Stimulated activated CD4-positive, alpha-beta T cell treated with anti-CD3 and anti-CD28 coated beads, Interleukin-4, amount 100 ng/mL, for 48 hours (primary cell): Measurements from ENCODE around the gene LY6G6C.

Source experiments
- DNase-seq, 2 donors: peaks; one replicate each; pipeline ENCODE4 v3.0.0-alpha.2; 2020; ENCODE audit warnings: low read depth in 2 of 2

The LY6G6C gene

DNA sequence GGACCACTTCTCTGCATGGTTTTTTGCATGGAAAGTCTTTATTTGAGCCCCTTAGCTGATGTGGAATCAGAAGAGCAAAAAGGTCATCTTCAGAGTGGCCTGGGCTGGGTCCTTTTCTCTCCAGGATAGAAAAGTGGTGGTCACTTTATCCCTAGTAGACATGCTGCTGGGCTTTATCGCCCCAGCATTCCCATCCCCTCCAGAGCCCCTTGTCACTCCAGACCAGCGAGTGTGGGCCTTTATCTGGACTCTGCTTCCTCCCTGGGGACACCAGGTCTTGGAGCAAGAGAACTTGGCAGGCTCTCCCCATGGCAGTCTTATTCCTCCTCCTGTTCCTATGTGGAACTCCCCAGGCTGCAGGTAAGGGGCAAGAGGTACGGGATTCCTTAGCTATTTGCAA is 14.9 kb downstream of the LY6G6C start, which contains the start of gene LY6G6F:
LY6G6F (plus strand) TSS at position 268 of the 400 bp plus-strand sequence; CDS start at position 309, 41 bp downstream.
- no peak for DNase-seq

DNA sequence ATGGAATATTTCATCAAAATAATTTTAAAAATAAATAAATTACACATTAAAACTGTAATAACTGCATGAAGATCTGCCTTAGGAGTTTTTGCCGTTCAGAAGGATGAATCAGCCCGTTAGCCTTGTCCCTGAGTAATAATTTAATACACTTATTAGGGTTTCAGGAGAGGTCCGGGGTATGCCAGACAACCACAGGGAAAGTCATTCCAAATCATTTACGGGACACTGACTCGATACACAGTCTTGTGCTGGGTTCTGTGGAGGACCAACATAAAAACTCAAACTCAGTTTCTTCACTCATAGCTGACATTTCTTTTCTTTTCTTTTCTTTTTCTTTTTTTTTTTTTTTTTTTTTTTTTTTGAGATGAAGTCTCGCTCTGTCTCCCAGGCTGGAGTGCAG is 15.6 kb downstream of the LY6G6C start:
- no peak for DNase-seq

DNA sequence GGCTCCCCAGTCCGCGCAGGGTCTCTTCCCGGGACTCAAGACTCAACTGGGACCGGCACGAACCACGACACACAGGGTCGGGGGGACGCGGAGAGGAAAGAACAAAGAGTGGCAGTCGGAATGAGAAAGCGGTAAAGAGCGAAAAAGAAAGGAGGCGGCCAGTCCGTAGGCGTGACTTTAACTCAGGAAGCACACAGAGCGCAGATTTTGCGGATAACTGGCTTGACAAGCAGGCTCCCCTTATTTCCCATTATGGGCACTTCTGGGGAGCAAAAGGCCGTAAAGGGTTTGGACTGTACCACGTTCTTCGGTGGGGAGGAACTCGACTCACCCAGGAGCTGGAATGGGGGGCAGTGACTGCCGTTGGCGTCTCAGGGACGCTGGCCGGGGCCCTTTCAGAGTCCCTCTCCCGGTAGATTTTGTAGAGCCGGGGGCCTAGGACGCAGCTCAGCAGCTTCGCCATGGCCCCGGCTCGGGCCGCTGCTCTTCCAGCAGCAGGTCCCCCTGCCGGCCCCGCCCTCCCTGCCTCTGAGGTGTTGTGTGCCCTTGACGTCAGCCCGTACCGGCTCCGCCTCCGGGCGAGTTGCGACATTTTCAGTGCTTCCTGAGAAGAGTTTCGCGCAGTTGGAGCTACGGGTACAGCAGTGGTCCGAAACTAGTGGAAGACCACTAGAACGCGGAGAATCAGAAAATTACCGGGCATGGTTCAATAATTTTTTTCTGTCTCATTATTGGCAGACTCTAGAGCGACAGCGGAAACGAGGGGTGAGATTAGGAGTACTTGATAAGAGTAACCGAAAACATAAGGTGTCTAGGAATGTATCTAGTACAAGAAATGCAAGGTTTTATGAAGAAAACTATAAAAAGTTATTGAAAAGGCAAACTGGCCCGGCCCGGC is 18.5 kb downstream of the LY6G6C start, which contains the start of gene ABHD16A:
ABHD16A (minus strand) TSS at position 506 of the 898 bp plus-strand sequence; CDS start at position 463, 43 bp downstream.
- peak; percentile 94 to 96 for DNase-seq

DNA sequence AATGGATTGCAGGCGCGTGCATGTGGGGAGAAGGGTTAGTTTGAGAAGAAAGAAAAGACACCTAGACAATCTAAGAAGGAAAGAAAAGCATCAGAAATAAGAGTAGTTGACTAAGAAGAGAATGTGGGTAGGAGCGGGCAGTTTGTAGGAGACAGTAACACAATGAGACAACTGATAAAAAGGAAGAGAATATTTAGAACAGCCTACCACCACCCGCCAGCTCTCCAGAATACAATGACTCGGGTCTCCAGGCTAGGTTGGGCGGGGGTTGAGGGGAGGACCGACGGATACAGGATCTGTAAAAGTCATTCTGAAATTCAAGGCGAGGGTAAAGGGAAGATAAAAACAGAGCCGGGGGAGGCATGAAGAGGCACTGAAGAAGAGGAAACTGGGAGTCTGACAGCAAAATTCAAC is 19.1 kb downstream of the LY6G6C start:
- DNase-seq: peak in 1 of 2 donors; percentile 31

DNA sequence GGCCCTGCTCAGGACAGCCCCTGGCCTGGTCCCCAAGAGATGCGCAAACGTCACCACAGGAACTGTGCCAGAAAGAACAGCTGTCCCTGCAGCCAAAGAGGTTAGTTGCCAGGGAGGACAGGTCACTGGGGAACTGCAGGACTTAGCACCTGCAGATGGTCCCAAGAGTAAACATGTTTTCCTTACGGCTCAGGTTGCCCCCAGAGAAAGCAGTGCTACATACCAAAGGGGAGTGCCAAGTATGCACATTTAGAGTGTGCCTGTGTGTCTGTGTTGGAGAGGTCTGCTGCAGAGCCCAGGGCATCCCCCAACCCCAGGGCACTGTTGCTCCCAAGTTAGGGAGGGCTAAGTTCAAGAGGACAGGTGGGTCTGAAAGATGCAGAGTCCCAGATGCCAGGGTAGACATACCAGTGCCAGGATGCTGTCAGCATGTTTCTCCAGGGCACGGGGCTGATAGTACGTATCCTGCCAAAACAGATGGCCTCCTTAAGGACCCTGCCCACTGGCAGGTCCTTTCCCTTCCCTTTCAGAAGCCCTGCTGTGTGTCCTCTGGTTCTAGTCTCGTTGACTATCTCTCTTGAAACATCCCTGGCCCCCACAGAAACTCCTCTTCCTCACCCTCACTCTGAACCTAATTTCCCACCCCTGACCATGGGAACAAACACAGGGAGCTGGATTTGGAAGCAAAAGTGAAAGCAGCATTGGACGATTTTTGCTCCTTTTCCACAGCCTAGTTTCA is 19.7 kb downstream of the LY6G6C start:
- no peak for DNase-seq

DNA sequence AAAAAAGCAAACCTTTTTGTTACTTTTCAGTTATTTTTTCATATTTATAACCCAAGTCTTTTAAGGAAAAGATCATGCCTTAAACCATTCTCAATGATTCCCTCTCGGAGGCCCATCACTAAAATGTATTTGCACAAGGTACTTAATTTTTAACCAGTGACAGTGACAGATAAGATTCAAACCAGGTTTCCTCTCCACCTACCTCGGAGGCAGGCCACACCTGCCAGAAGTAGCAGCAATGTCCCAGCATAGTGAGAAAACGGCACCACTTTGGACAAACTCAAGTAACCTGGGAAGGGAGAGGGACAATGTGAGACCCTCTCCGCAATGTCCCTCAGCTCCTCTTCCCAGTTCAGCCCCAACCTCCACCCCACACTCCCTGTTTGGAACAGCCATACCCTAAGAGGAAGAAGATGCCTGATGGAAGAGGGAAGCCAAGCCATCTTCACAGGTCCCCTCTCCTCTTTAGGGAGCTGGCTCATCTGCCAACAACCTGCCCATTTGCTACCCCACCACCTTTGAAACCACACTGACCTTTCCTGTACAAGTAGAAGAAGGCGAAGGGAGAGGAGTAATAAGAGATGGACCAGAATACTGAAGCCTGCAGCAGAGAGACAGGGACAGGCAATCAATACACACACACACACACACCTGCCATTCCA is 20.7 kb downstream of the LY6G6C start:
- DNase-seq: no peak

DNA sequence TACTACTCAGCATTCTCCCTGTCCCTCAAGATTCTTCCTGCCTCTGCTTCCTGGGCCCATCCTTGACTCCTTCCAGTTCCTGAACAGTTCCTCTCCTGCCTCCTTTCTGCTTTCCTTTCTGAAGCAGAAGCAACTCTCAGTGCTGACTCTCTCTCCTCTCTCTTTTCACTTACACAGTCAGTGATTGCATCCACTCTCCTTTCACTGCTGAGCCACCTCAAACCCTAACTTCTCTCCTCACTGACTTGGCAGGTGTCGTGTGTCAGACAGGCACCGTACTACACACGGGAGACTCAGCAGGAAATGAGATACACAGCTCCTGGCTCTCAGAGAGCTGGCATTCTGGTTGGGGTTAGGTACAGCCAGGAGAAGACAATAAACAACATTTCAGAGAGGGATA is 24.0 kb downstream of the LY6G6C start:
- no peak for DNase-seq

DNA sequence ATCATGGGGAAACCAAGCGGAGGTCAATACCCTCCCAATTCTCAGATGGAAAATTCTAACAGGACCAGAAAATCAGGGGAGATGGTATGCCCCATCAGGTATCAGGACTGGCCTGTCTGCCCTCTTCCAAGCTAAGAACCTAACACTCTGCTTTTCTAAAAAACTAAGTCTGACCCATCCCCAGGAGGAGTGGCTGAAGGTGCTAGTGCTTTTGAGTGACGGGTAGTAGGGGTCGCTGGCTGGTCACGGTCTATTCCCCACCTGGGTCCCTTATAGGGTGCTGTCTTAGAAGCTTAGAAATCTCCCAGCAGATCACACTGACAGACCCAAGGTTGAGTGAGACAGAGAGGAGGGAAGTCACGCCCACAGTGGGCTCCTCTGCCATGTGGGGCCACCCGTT is 28.0 kb downstream of the LY6G6C start:
- no peak for DNase-seq

DNA sequence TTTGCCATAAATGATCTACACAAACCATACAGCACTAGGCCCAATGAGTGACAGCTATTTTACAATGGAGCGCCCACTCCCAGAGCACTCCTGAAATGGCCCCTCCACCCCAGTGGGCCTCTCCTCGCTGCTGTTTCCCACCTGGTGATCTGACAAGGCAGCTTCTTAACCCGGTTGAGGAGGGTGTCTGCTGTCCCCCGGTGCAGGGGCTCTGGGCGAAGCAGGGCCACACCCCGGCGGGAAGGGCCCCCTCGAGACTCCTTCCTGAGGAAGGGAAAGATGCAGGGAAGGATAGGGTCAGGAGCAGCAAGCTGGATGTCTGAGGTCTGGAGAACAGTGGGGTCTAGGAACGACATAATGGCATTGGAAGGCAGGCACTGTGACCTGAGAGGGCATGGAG is 28.7 kb downstream of the LY6G6C start:
- DNase-seq: no peak

DNA sequence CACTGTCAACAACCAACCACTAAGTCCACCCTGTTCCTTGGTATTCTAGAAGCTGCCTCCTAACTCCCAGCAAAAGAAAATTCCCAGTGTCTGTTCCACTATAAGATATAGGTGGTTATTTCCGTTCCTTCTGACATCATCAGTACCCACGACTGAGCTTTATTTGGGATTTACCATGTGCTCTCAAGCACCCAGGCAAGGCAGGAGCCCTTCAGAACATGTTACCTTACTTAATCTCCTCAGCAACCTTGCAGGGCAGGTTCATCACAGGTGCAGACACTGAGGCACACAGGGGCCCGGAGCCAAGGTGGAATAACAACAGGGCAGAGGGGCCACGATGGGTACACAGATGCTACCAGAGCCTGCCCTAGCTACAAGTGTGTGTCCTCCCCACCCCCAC is 29.2 kb downstream of the LY6G6C start:
- DNase-seq: no peak

DNA sequence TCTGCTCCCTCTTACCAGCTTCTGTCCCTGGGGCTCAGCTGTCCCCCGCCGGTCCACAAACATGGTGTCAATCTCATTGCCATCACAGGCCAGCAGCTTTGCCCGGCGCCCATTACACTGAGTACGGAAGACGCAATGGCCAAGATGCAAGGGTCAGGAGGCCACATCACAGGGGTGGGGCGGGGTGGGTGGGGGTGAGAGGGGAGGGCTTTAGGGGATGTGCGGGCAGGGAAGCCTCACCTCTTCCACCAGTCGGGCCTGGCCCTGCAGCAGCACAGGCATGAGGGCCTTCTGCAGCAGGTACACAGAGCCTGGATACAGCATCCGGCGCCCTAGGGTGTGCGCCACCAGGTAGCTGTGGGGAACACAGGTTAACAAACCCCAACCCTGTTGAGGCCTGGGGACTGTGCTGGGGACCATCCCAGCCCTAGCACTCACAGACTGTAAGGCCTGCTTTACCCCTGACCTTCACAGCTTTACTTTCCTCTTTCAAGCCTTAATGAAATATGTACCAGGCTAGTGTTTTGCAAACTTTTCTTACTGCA is 29.9 kb downstream of the LY6G6C start:
- DNase-seq: no peak

DNA sequence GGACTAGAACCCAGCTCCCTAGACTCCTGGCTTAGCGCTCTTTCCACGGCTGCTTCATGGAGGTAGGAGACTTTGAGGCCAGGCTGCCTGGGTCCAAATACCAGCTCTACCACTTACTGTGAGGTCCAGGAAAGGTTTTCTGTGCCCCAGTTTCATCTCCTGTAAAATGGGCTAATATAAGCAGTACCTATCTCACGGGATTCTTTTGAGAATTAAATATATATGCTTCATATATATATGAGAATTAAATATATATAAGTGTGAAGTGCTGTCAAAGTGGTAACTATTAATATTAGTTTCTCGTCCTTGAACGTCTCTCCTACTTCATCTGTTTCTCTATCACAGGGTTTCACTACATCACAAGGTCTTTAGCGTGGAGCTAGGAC is 30.5 kb downstream of the LY6G6C start:
- DNase-seq: no peak

DNA sequence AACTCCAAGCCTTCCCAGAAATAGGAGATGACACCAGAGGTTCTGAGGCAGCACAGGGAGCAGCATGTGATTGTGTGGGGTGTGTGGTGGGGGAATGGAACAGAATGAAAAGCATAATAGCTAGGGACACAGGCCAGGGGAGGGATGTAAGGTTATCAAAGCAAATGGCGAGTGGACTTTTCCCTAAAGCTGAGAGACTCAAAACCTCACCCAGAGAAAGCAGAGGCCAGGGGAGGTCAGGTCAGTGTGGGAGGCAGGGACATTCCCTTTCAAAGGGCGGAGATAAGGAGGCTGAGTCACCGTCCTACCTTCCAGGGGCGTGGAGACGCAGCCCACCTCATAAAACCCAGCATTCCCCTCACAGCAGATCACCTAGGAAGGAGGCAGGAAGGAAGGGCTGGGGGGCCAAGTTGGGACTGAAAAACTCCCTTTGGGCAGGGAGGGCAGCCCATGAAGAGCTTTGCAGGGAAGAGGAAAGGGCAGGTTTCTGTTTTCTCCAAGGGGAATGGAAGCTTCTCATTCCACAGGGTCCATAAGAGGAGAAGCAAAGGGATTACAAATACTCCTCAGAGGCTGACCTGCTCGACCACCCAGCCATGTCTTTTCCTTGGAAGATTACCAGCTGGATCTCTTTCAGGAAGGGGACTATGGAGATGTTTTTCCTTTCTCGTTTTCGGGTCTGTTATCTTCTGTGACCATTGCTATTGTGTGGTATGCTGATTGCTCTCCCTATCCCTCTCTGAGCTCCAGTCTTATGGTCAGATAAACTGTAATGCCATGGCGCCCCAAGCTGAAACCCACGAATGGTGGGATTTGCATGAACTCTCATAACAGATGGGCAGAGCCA is 31.1 kb downstream of the LY6G6C start:
- no peak for DNase-seq

DNA sequence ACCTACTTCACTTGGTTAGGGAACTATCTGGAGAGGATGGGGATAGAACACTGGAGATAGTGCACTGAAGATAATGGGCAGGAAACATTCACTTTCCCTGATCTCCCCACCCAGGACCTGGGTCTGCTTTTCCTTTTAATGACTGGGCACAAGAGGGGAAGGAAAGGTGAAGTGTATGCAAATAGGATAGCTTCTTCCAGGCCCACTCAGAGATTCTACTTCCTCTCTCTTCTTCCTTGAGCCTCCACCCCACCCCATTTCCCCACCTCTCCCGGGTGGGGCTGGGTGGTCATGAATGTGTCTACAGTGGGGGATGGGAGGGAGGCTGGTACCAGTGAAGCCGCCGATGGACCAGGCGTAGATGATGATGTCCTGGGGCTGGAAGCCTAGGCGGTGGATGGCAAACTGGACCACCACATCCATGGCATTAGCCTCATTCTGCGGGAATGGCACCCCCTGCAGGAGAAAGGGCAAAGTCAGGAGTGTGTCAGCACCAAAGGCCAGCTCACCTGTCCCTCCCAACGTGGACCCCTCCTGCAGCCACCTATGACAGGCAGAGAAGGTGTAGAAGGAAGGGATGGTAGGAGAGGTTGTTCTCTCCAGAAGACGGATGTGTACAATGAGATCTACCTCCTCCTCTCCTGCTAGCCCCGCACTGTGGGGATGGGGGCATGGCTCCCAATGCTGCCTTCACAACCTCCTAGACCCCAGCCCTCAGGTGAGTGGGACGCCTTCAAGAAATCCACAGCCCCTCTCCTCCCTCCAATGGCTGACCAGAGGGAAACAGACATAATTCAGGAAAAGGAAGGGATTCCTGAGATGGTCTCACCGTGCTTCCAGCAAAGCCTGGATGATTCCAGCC is 32.1 kb downstream of the LY6G6C start:
- DNase-seq: no peak

DNA sequence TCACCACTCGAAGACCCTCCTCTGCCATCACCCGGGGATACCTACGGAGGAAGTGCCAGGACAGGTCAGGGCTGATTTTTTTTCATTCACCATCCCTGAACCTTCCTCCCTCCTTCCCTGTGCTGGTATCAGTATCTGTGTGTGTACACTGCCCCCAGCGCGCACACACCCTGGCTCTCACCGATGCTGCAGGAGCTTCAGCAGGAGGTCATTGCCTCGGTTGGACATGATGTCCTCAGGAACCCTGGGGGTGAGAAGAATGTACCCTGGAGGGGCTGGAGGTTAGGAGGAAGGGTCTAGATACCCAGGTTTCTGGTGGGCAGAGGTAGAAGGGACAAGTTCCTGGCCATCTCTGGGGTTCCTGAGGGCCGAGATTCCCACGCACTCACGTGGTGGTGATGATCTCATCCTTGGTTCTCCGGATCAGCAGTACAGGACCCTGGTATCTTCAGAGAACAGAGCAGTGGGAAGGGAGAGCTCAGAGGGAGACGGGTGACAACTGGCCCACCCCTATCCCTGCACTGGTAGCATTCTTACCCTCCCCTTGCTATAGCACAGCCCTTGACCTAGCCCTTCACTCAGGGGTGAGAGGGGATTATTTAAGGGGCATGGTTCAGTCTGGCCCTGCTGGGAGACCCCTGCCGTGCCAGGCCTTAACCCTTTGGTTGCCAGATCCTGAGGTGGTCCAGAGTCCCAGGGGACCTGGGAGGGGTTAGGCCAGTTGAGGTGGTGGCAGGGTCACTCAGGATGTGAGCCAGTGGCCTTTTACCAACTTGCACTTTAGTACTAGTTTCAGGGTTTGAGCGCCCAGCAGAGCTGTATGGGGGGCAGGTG is 33.5 kb downstream of the LY6G6C start:
- no peak for DNase-seq

DNA sequence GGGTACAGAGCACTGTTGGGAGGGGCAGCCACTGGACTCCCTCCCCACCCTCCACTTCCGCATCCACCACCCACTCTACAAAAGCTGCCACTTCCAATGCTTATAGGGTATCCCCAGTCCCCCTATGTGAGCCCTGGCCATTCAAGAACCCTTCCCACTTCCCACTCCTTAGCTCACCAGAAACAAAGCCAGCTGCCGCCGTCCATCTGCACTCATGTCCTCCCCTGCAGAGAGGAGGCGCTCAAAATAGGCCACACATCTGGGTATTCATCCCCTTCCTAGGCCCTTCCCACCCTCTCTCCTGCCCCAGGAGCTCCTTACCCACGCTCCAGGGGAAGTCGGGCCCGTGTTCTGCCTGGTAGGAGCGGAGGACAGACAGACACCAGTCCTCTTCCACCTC is 34.2 kb downstream of the LY6G6C start:
- DNase-seq: no peak

DNA sequence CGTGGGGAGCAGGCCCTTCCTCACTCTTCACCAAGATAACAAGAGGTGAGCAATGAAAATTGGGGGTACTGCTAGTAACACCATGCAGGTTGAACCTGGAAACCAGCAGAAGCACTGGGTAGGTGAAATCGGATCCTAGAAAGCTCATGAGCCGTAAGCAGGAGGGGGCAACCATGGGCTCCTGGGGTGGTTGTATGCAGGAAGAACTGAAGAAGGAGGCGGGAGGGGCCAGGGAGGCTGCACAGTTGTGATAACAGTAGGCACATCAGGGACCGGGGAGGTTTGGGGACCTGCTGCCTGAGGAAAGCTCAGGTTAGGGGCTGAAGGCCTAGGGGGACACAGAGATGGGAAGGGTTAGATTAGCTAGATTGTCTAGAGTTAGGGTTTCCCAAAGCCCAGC is 35.1 kb downstream of the LY6G6C start:
- no peak for DNase-seq

DNA sequence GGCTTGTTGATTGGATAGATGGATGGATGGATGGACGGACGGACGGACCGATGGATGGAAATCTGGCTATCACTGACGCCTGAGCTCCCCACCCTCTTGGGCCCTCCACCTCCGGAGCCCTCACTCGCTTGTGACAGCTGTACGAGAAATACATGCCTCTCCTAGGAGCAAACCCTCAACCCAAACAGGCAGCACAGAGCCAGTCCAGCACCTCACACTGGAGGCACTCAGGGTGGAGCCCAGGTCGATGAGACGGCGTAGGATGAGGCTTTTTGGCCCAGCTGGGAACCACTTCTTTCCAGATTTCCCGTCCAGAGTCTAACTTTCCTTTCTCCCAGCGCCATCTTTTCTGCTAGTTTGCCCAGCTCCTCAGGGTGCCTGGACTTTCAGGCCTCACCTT is 38.0 kb downstream of the LY6G6C start:
- no peak for DNase-seq

DNA sequence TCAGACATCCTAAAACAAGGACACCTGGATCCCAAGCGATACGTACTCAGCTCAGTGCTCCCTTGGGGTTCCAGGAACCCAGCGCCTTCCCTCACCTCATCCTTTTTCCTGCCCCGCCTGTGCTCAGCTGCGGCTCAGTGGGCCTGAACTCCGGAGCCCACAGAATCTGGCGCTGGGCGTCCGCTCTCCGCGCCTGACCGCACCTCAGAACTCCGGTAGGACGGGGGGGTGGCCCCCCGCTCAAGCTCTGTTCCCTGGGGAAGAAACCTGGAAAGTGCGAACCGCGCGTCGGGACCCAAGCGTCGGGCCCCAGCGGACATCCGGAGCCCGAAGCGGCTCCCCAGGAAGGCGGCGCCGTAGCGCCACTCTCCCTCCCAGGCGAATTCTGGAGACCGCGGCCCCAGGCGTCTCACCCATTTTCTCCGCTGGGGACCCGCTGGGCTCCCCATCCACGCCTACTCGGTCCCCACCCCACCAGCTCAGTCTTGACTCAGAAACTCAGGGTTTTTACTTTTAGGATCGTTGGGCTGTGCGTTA is 40.3 kb downstream of the LY6G6C start:
- DNase-seq: peak in 1 of 2 donors; percentile 44
